ENCODE data around the gene ADCYAP1R1. TPM values are rescaled to one million over a fixed set of nuclear protein-coding genes. Genes with fewer than 3 reads are reported as not detected.
"Not testable (repeated sequence)": the region's sequence is repeated elsewhere in the genome, so short reads cannot be mapped to it uniquely, and the experiment has no call there.

The ADCYAP1R1 gene
- total RNA-seq, 2 experiments from 2014 or later = not detected

- H3K36me3 Mint-ChIP-seq (ENCODE audit: low read depth) = no peaks in the 10 kb centered on the region
- no peaks in the 10 kb centered on the region for H3K9me3 Mint-ChIP-seq
- CTCF ChIA-PET = no interaction called here
- no peak for DNase-seq
- peaks cover 12% of the 10 kb centered on the region for H3K27me3 Mint-ChIP-seq (ENCODE audit: low read depth)
- H3K4me1 Mint-ChIP-seq (ENCODE audit: low read depth) = no peaks in the 10 kb centered on the region
- no peak overlapping the region for H3K4me3 Mint-ChIP-seq
- intact Hi-C loops (cut with micrococcal nuclease) = no loop called here
- H3K27ac Mint-ChIP-seq = no peak overlapping the region
Observed at GRCh38 chr7:31145339-31145738, 93.2 kb downstream of the ADCYAP1R1 start.

- Mint-ChIP-seq H3K4me1 (ENCODE audit: low read depth) (no peaks in the 10 kb centered on the region), H3K4me3 (no peak overlapping the region), H3K27ac (no peak overlapping the region), H3K36me3 (ENCODE audit: low read depth) (no peaks in the 10 kb centered on the region), H3K9me3 (no peaks in the 10 kb centered on the region), H3K27me3 (ENCODE audit: low read depth) (peaks cover 12% of the 10 kb centered on the region)
- CTCF ChIA-PET = no interaction called here
- intact Hi-C loops (cut with micrococcal nuclease) = no loop called here
- DNase-seq = no peak
Observed at GRCh38 chr7:31146030-31146429, 93.9 kb downstream of the ADCYAP1R1 start.

GRCh38 chr7:31146538-31146937 is 94.4 kb downstream of the ADCYAP1R1 start:
- H3K4me3 Mint-ChIP-seq = no peak overlapping the region
- H3K27me3 Mint-ChIP-seq (ENCODE audit: low read depth) = peaks cover 12% of the 10 kb centered on the region
- DNase-seq = no peak
- no peaks in the 10 kb centered on the region for H3K9me3 Mint-ChIP-seq
- no peaks in the 10 kb centered on the region for H3K36me3 Mint-ChIP-seq (ENCODE audit: low read depth)
- intact Hi-C loops (cut with micrococcal nuclease) = no loop called here
- H3K4me1 Mint-ChIP-seq (ENCODE audit: low read depth) = no peaks in the 10 kb centered on the region
- H3K27ac Mint-ChIP-seq = no peak overlapping the region
- CTCF ChIA-PET = no interaction called here

- Mint-ChIP-seq H3K9me3 (no peaks in the 10 kb centered on the region), H3K27me3 (ENCODE audit: low read depth) (no peaks in the 10 kb centered on the region), H3K27ac (no peak overlapping the region), H3K4me1 (ENCODE audit: low read depth) (no peaks in the 10 kb centered on the region), H3K4me3 (no peak overlapping the region), H3K36me3 (ENCODE audit: low read depth) (no peaks in the 10 kb centered on the region)
- intact Hi-C loops (cut with micrococcal nuclease) = no loop called here
- no peak for DNase-seq
- CTCF ChIA-PET = no interaction called here
Observed at GRCh38 chr7:31151849-31152248, 99.7 kb downstream of the ADCYAP1R1 start.

- H3K9me3 Mint-ChIP-seq; intact Hi-C loops (cut with micrococcal nuclease); H3K4me3 Mint-ChIP-seq; H3K27me3 Mint-ChIP-seq (ENCODE audit: low read depth); DNase-seq; H3K36me3 Mint-ChIP-seq (ENCODE audit: low read depth); H3K27ac Mint-ChIP-seq; H3K4me1 Mint-ChIP-seq (ENCODE audit: low read depth): not testable (repeated sequence)
- CTCF ChIA-PET = interaction anchor here (0.6 to 0.7 kb wide), 2 partner anchors 24 to 619 kb away, joined by 3 read pairs; no protein-coding TSS in a partner anchor
Observed at GRCh38 chr7:31153318-31153717, 101.2 kb downstream of the ADCYAP1R1 start.

- H3K27me3 Mint-ChIP-seq (ENCODE audit: low read depth) = peaks cover 9% of the 10 kb centered on the region
- H3K9me3 Mint-ChIP-seq = no peaks in the 10 kb centered on the region
- no peak for DNase-seq
- H3K27ac Mint-ChIP-seq = no peak overlapping the region
- H3K4me1 Mint-ChIP-seq (ENCODE audit: low read depth) = no peaks in the 10 kb centered on the region
- intact Hi-C loops (cut with micrococcal nuclease) = no loop called here
- no peak overlapping the region for H3K4me3 Mint-ChIP-seq
- H3K36me3 Mint-ChIP-seq (ENCODE audit: low read depth) = no peaks in the 10 kb centered on the region
- CTCF ChIA-PET = no interaction called here
Observed at GRCh38 chr7:31160941-31161340, 108.8 kb downstream of the ADCYAP1R1 start.

Other genes with a start within 250 kb of the ADCYAP1R1 start
- under 1 TPM; 0.25 to 0.48 TPM for gene AQP1, start 140.5 kb upstream of the ADCYAP1R1 start, total RNA-seq
- not detected for gene GHRHR, start 88.4 kb upstream of the ADCYAP1R1 start, total RNA-seq

Data from activated naive CD4-positive, alpha-beta T cell treated with anti-CD3 and anti-CD28 coated beads for 36 hours (primary cell).